ENCODE results near the gene INF2.

The INF2 gene

GRCh38 chr14:104742586-104743455 lies 53.4 kb downstream of the INF2 start:
- H3K4me3 ChIP-seq (replicated peaks in 1 of 2; ENCODE audit: low read depth in 2 of 2, low read length in 2 of 2) = no peak overlapping the region
- TF ChIP-seq, protein P1, sequence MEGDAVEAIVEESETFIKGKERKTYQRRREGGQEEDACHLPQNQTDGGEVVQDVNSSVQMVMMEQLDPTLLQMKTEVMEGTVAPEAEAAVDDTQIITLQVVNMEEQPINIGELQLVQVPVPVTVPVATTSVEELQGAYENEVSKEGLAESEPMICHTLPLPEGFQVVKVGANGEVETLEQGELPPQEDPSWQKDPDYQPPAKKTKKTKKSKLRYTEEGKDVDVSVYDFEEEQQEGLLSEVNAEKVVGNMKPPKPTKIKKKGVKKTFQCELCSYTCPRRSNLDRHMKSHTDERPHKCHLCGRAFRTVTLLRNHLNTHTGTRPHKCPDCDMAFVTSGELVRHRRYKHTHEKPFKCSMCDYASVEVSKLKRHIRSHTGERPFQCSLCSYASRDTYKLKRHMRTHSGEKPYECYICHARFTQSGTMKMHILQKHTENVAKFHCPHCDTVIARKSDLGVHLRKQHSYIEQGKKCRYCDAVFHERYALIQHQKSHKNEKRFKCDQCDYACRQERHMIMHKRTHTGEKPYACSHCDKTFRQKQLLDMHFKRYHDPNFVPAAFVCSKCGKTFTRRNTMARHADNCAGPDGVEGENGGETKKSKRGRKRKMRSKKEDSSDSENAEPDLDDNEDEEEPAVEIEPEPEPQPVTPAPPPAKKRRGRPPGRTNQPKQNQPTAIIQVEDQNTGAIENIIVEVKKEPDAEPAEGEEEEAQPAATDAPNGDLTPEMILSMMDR (IDR thresholded peaks at IDR 0.05; ENCODE audit: low read depth, low read length) = no peak
- DNase-seq (ENCODE audit: low read depth in 2 of 2) = no peak

- H3K4me3 ChIP-seq (replicated peaks in 1 of 2; ENCODE audit: low read depth in 2 of 2, low read length in 2 of 2) = no peak overlapping the region
- TF ChIP-seq, protein P1 (IDR thresholded peaks at IDR 0.05; ENCODE audit: low read depth, low read length) = no peak
- no peak for DNase-seq (ENCODE audit: low read depth in 2 of 2)
These were observed 54.3 kb downstream of the INF2 start for GRCh38 chr14:104743461-104744380.

DNA sequence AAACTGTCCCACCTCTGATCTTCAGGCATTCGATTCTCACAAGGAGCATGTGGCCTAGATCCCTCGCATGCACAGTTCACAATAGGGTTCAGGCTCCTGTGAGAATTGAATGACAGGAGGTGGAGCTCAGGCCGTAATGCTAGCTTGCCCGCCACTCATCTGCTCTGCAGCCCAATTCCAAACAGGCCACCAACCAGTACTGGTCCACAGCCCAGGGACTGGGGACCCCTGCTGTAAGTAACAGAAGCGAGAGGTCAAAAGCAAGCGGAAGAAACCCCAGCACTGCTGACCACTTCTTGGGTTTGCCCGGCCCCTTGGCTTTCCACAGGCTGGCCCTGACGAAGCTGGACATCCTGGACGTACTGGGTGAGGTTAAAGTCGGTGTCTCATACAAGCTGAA lies 55.1 kb downstream of the INF2 start:
- no peak for DNase-seq (ENCODE audit: low read depth in 2 of 2)
- TF ChIP-seq, protein P1 (IDR thresholded peaks at IDR 0.05; ENCODE audit: low read depth, low read length) = no peak
- H3K4me3 ChIP-seq (replicated peaks in 1 of 2; ENCODE audit: low read depth in 2 of 2, low read length in 2 of 2) = no peak overlapping the region

- H3K4me3 ChIP-seq (replicated peaks in 1 of 2; ENCODE audit: low read depth in 2 of 2, low read length in 2 of 2) = no peak overlapping the region
- TF ChIP-seq, protein P1 (IDR thresholded peaks at IDR 0.05; ENCODE audit: low read depth, low read length) = no peak
- no peak for DNase-seq (ENCODE audit: low read depth in 2 of 2)
These were observed 56.0 kb downstream of the INF2 start for GRCh38 chr14:104745431-104745830.

- DNase-seq (ENCODE audit: low read depth in 2 of 2) = no peak
- TF ChIP-seq, protein P1 (IDR thresholded peaks at IDR 0.05; ENCODE audit: low read depth, low read length) = no peak
- no peak overlapping the region for H3K4me3 ChIP-seq (replicated peaks in 1 of 2; ENCODE audit: low read depth in 2 of 2, low read length in 2 of 2)
These were observed 56.7 kb downstream of the INF2 start for GRCh38 chr14:104746071-104746545.

DNA sequence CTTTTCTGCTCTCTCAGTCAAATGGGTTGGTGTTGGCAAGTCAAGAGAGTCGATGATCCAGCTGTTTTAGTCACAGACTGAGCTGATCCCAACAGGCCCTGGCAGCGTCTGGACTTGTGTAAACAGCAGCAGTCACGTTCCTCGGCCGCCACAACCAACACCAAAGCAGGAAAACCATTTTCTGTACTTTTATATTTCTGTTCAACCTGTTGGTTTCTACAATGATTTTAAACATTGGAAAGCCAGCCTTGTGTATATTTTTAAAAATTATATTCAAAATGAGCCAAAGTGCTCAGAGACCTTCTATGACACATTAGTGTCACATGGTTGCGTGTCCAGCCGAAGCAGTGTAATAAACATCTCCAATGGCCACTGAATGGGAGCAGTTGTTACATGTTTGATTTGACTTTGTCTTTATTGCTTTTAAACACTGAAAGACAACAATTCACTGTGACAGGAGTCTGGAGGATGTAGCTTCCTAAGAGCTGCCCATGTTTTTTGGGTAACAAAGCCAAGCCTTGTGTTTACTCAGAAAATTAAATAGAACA lies 57.6 kb downstream of the INF2 start:
- TF ChIP-seq, protein P1 (IDR thresholded peaks at IDR 0.05; ENCODE audit: low read depth, low read length) = no peak
- H3K4me3 ChIP-seq (replicated peaks in 1 of 2; ENCODE audit: low read depth in 2 of 2, low read length in 2 of 2) = no peak overlapping the region
- DNase-seq (ENCODE audit: low read depth in 2 of 2) = peak in 1 of 2 donors; percentile 49

Measured in cardiac fibroblast (primary cell).